Type B pancreatic cell (in vitro differentiated cells): ENCODE data around the gene RAB3IL1. TPM values are rescaled to one million over a fixed set of nuclear protein-coding genes. Genes with fewer than 3 reads are reported as not detected.

Experiments
- DNase-seq: peaks from one replicate; pipeline ENCODE4 v3.0.0; 2021; ENCODE audit warnings: mixed read lengths; ENCODE audit not compliant: unreplicated experiment; ENCODE audit errors: extremely low spot score
- H3K27ac Mint-ChIP-seq: 2 replicates; pipeline ENCODE4 v1.8.0; 2021; ENCODE audit warnings: mild to moderate bottlenecking, mixed read lengths
- H3K27me3 Mint-ChIP-seq: 2 replicates; pipeline ENCODE4 v1.8.0; 2021; ENCODE audit warnings: mixed read lengths
- H3K36me3 Mint-ChIP-seq: 2 replicates; pipeline ENCODE4 v1.8.0; 2021; ENCODE audit warnings: mixed read lengths
- H3K4me1 Mint-ChIP-seq: one replicate; pipeline ENCODE4 v1.8.0; 2021; ENCODE audit warnings: mixed read lengths; ENCODE audit not compliant: unreplicated experiment
- H3K4me3 Mint-ChIP-seq: 2 replicates; pipeline ENCODE4 v1.8.0; 2021; ENCODE audit warnings: mild to moderate bottlenecking, mixed read lengths
- H3K9me3 Mint-ChIP-seq: 2 replicates; pipeline ENCODE4 v1.8.0; 2021; ENCODE audit warnings: mixed read lengths
- CTCF ChIP-seq: fragments of 200-600 bp; sonication (generic); conservative IDR thresholded peaks from 2 replicates; pipeline ENCODE4 v1.5.0; 2021; ENCODE audit warnings: antibody characterized with exemption, mild to moderate bottlenecking
- total RNA-seq: library from RNA; stranded (reverse); gene quantifications from 2 replicates; pipeline ENCODE4 v1.2.1, GENCODE V29; 2021; ENCODE audit warnings: low replicate concordance

The RAB3IL1 gene
- total RNA-seq, 1 donor from 2014 or later = 16.6 TPM

- Mint-ChIP-seq H3K36me3 (no peaks in the 10 kb centered on the region), H3K9me3 (no peaks in the 10 kb centered on the region), H3K4me3 (peak overlapping the region; percentile 77), H3K27me3 (peaks cover 27% of the 10 kb centered on the region), H3K4me1 (peaks cover 28% of the 10 kb centered on the region), H3K27ac (no peak overlapping the region)
- no peak for TF ChIP-seq CTCF
- DNase-seq = no peak
Measured at GRCh38 chr11:61914471-61915171, 2.7 kb downstream of the RAB3IL1 start.

DNA sequence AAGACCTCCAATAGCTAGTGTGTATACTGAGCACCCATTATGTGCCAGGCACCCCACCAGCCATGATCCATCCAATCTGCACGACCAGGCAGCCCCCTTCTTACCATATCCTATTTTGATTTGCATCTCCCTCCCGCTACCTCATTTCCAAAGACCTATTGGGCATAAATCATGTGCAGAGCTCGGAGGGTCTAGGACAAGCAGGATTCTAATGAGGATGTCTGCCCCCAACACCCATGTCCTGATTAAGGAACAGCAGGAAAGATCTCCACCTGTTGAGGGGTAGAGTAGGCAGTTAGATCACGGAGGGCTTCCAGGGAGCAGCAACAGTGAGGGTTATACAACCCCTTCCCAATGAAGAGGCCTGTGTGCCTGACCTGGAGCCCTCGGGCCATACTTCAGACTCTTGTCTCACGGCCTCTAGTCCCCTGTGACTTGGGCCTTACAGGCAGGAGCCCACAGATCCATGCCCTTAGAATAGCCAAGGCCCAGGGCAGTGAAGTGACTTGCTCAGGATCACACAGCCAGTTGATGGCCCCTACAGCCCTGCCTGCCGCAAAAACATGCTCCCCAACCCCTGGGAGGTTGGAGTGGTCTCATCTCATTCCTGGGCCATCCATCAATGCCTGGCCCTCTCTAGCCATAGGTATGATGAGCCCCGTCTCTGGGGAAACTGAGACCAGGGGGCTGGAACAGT lies 3.5 kb downstream of the RAB3IL1 start:
- TF ChIP-seq CTCF = no peak
- H3K27me3 Mint-ChIP-seq = peaks cover 23% of the 10 kb centered on the region
- no peaks in the 10 kb centered on the region for H3K9me3 Mint-ChIP-seq
- no peak for DNase-seq
- no peak overlapping the region for H3K27ac Mint-ChIP-seq
- H3K4me1 Mint-ChIP-seq = peaks cover 24% of the 10 kb centered on the region
- no peak overlapping the region for H3K4me3 Mint-ChIP-seq
- no peaks in the 10 kb centered on the region for H3K36me3 Mint-ChIP-seq

GRCh38 chr11:61912991-61913698 lies 4.2 kb downstream of the RAB3IL1 start:
- no peaks in the 10 kb centered on the region for H3K9me3 Mint-ChIP-seq
- no peak for TF ChIP-seq CTCF
- DNase-seq = no peak
- peaks cover 16% of the 10 kb centered on the region for H3K27me3 Mint-ChIP-seq
- peaks cover 17% of the 10 kb centered on the region for H3K4me1 Mint-ChIP-seq
- no peak overlapping the region for H3K4me3 Mint-ChIP-seq
- no peak overlapping the region for H3K27ac Mint-ChIP-seq
- H3K36me3 Mint-ChIP-seq = no peaks in the 10 kb centered on the region

- DNase-seq = no peak
- Mint-ChIP-seq H3K4me1 (peaks cover 11% of the 10 kb centered on the region), H3K4me3 (no peak overlapping the region), H3K27me3 (peaks cover 9% of the 10 kb centered on the region), H3K9me3 (no peaks in the 10 kb centered on the region), H3K27ac (no peak overlapping the region), H3K36me3 (no peaks in the 10 kb centered on the region)
- no peak for TF ChIP-seq CTCF
Measured at GRCh38 chr11:61912530-61912898, 4.9 kb downstream of the RAB3IL1 start.

DNA sequence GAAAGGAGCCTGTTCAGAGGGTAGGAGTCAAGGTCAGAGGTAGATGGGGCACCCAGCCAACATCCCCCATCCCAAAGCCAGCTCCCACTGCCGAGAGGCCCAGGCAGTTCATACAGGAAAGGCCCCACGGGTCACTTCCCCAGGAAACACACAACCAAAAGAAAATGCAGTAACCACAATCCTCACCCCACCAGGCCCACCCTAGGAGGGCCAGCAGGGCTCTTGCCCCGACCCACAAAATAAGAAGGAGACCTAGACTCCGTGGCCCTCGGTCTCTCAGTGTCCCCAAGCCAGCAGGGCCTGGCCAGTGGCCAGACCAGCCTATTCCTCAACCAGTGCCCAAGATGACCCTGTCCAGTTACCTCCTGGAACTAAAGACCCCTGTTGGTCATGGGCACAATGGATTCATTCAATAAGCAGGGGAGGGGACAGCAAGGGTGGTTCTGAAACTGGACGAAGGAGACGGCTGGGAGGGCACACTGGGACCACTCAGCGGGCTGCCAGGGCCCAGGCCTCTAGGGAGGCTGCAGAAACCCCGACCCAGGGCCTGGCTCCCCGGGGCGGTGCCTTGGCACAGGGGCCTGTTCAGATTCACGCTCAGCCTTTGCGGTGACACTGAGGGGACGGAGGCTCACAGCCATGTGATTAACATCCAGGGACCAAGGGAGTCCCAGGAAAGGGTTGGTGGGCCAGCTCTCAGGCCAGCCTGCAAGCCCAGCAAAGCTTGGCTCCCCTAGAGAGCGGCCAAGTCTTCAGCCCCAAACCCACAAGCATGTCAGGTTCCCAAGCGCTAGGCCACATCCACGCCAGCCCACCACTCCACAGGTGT lies 5.5 kb downstream of the RAB3IL1 start:
- no peak for DNase-seq
- TF ChIP-seq CTCF = no peak
- Mint-ChIP-seq H3K9me3 (no peaks in the 10 kb centered on the region), H3K4me1 (peaks cover 11% of the 10 kb centered on the region), H3K4me3 (no peak overlapping the region), H3K27me3 (peaks cover 9% of the 10 kb centered on the region), H3K27ac (no peak overlapping the region), H3K36me3 (no peaks in the 10 kb centered on the region)
